Measurements from ENCODE around the gene POLQ. TPM values are rescaled to one million over a fixed set of nuclear protein-coding genes. Genes with fewer than 3 reads are reported as not detected.

The POLQ gene
- total and polyA plus RNA-seq, 7 donors: under 0.01 to 2.0 (median 0.46) TPM

DNA sequence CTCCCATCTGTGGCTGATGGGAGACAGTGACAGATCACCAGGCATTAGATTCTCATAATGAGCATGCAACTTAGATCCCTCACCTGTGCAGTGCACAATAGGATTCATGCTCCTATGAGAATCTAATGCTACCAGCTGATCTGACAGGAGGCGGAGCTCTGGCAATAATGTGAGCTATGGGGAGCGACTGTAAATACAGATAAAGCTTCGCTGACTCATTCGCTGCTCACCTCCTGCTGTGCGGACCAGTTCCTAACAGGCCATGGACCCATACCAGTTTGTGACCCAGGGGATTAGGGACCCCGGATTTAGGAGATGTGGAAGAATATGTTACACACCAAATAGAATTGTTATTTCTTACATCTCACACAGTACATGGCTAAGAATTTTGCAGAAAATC, 28.7 kb upstream of the POLQ start:
- no peak for TF ChIP-seq POLR2AphosphoS5 (IDR thresholded peaks at IDR 0.05)
- TF ChIP-seq CTCF (IDR thresholded peaks at IDR 0.05): no peak
- no peak for TF ChIP-seq EP300 (IDR thresholded peaks at IDR 0.05)
- no peak for TF ChIP-seq POLR2A (IDR thresholded peaks at IDR 0.05)
- H3K27me3 ChIP-seq: no peaks in the 10 kb centered on the region
- no peak overlapping the region for H3K4me3 ChIP-seq
- no peaks in the 10 kb centered on the region for H3K4me1 ChIP-seq
- intact Hi-C loops (cut with DNase I): no loop called here
- DNase-seq: no peak
- WGBS, 2 donors: 27 to 69% methylated on average over 6 of the region's 6 CpGs
- no peak overlapping the region for H3K27ac ChIP-seq
- no peaks in the 10 kb centered on the region for H3K9me3 ChIP-seq
- H3K36me3 ChIP-seq: no peaks in the 10 kb centered on the region

DNA sequence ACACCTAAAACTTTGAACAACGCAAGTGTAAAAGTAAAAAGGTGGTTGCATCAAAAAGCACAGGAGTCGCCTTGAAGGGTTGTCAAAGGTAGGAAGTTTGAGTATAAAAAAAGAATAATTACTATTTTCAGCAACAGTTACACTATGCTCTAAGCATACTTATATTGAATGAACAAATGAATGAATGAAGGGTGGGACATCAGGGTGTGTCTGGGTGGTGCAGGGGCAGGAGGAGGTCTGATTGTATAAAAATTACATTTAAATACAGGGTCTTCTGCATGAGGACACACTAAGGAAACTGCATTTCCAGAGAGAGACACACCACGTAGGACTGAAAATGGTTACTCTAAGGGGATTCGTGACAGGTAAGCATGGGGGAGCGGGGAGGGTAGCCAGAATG, 21.9 kb upstream of the POLQ start, which contains the start of gene ARGFX:
Gene ARGFX, plus strand, starts transcription at position 301 of the 400 bp plus-strand sequence. CDS start 2,765 bp downstream, outside the sequence.
- 94 to 96% methylated on average over 5 of the region's 5 CpGs for WGBS, 2 donors
- intact Hi-C loops (cut with DNase I): no loop called here

DNA sequence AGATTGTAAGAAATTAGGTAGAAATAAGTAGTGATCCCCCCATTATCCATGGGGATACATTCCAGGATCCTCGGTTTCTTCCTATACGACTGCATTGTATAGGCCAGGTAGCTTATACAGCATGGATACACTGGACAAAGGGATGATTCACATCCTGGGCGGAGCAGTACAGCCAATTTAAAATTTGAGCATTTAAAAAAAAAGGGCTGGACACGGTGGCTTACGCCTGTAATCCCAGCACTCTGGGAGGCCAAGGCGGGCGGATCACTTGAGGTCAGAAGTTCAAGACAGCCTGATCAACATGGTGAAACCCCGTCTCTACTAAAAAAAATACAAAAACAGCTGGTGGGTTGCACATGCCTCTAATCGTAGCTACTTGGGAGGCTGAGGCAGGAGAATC, 21.0 kb upstream of the POLQ start:
- Histone ChIP-seq H3K4me1 (no peaks in the 10 kb centered on the region), H3K4me3 (no peak overlapping the region), H3K9me3 (no peaks in the 10 kb centered on the region), H3K36me3 (no peaks in the 10 kb centered on the region), H3K27me3 (no peaks in the 10 kb centered on the region), H3K27ac (no peak overlapping the region)
- intact Hi-C loops (cut with DNase I): no loop called here
- TF ChIP-seq POLR2AphosphoS5 (IDR thresholded peaks at IDR 0.05) (no peak), EP300 (IDR thresholded peaks at IDR 0.05) (no peak), POLR2A (IDR thresholded peaks at IDR 0.05) (no peak), CTCF (IDR thresholded peaks at IDR 0.05) (no peak)
- WGBS, 2 donors: 77 to 88% methylated on average over 9 of the region's 9 CpGs
- DNase-seq: no peak

More for the DNA sequence above, 21.9 kb upstream of the POLQ start, which contains the start of gene ARGFX:
- H3K36me3 ChIP-seq: no peaks in the 10 kb centered on the region
- DNase-seq: no peak
- TF ChIP-seq EP300 (IDR thresholded peaks at IDR 0.05) (no peak), POLR2A (IDR thresholded peaks at IDR 0.05) (no peak), CTCF (IDR thresholded peaks at IDR 0.05) (no peak), POLR2AphosphoS5 (IDR thresholded peaks at IDR 0.05) (no peak)
- no peaks in the 10 kb centered on the region for H3K4me1 ChIP-seq
- H3K27ac ChIP-seq: no peak within 1 kb of the TSS
- no peak within 1 kb of the TSS for H3K4me3 ChIP-seq
- no peaks in the 10 kb centered on the region for H3K27me3 ChIP-seq
- H3K9me3 ChIP-seq: no peaks in the 10 kb centered on the region

DNA sequence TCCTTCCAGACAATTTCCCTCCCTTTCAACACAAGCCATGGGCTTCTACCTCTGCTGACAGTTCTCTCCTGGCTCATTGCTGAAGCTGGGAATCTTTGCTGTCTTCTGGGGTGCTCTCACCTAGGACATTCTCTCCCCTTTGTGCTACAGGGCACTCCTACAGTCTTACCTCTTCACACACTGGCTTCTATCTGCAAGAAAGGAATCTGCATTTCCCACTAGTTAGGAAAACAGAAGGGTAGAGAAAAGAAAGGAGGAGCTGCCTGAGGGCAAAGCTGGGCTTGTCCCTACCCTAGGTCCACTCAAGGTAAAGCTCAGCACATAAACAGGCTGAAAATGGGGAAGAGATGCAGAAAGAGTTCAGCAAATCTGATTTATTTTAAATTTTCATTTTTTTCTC, 16.4 kb upstream of the POLQ start:
- Histone ChIP-seq H3K27ac (peak overlapping the region in 3 of 4 donors; percentile 7 to 44 (median 17)), H3K36me3 (no peaks in the 10 kb centered on the region), H3K27me3 (no peaks in the 10 kb centered on the region), H3K4me3 (no peak overlapping the region), H3K9me3 (no peaks in the 10 kb centered on the region), H3K4me1 (no peaks in the 10 kb centered on the region)
- TF ChIP-seq EP300 (IDR thresholded peaks at IDR 0.05): no peak
- intact Hi-C loops (cut with DNase I): no loop called here
- DNase-seq: no peak

GRCh38 chr3:121557426-121557934, 11.7 kb upstream of the POLQ start:
- WGBS, 2 donors: 79 to 95% methylated on average over 5 of the region's 5 CpGs
- no peak for TF ChIP-seq CTCF (IDR thresholded peaks at IDR 0.05)
- no peak for TF ChIP-seq POLR2AphosphoS5 (IDR thresholded peaks at IDR 0.05)
- TF ChIP-seq POLR2A (IDR thresholded peaks at IDR 0.05): no peak
- TF ChIP-seq EP300 (IDR thresholded peaks at IDR 0.05): no peak
- intact Hi-C loops (cut with DNase I): no loop called here

More at GRCh38 chr3:121557426-121557934, 11.7 kb upstream of the POLQ start:
- no peaks in the 10 kb centered on the region for H3K36me3 ChIP-seq
- no peaks in the 10 kb centered on the region for H3K27me3 ChIP-seq
- no peak for DNase-seq
- no peak overlapping the region for H3K27ac ChIP-seq
- H3K9me3 ChIP-seq: no peaks in the 10 kb centered on the region
- no peak overlapping the region for H3K4me3 ChIP-seq
- no peaks in the 10 kb centered on the region for H3K4me1 ChIP-seq
